ENCODE measurements around the gene STARD9. TPM values are rescaled to one million over a fixed set of nuclear protein-coding genes. Genes with fewer than 3 reads are reported as not detected.

Gene STARD9
- polyA plus RNA-seq, 3 donors = 0.39 TPM; not detected in 2

DNA sequence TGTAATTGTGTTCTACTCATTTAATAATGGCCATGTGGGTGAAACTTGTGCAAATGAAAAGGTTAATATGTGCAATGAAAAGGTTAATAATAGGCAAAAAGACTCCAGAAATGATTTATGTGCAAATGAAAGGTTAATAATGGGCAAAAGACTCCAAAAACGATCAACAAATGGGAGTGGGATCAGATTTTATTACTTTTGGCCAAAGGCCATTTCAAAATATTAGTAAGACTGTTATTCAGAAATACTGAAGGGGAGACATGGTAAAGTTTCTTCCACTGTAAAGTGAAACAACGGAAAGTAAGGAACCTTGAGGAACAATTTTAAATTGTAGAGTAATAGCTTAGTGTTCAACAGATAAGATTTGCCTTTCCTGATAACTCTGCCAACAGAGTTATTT, 40.7 kb downstream of the STARD9 start:
- Histone ChIP-seq H3K27me3 (ENCODE audit: control insufficient read depth in 2 of 2, insufficient read depth in 2 of 2, low read length in 2 of 2) (no peaks in the 10 kb centered on the region), H3K4me1 (ENCODE audit: control insufficient read depth in 1 of 2, insufficient read depth in 2 of 2, low read length in 2 of 2) (no peaks in the 10 kb centered on the region), H3K27ac (ENCODE audit: low read depth in 1 of 2, low read length in 2 of 2) (no peak overlapping the region), H4K20me1 (ENCODE audit: insufficient read depth, low read length) (no peaks in the 10 kb centered on the region), H3K9me3 (replicated peaks in 1 of 2; ENCODE audit: control insufficient read depth in 1 of 2, insufficient read depth in 1 of 2, low read length in 2 of 2) (no peaks in the 10 kb centered on the region), H3K9ac (ENCODE audit: insufficient read depth, low read length, poor library complexity, severe bottlenecking) (no peak overlapping the region), H3K36me3 (replicated peaks in 1 of 2; ENCODE audit: control insufficient read depth in 1 of 2, insufficient read depth in 2 of 2, low read length in 2 of 2) (no peaks in the 10 kb centered on the region), H2AFZ (ENCODE audit: insufficient read depth, low read depth, low read length, poor library complexity, severe bottlenecking) (no peak overlapping the region), H3K4me2 (replicated peaks; ENCODE audit: extremely low read depth, low read length, poor library complexity, severe bottlenecking) (no peak overlapping the region), H3K4me3 (replicated peaks in 1 of 3; ENCODE audit: low read depth in 2 of 3, low read length in 3 of 3) (no peak overlapping the region), H3K79me2 (ENCODE audit: insufficient read depth, low read length) (no peaks in the 10 kb centered on the region)
- intact Hi-C loops (cut with micrococcal nuclease) = no loop called here
- no peak overlapping the region for H3K27ac Mint-ChIP-seq
- TF ChIP-seq, protein P1, sequence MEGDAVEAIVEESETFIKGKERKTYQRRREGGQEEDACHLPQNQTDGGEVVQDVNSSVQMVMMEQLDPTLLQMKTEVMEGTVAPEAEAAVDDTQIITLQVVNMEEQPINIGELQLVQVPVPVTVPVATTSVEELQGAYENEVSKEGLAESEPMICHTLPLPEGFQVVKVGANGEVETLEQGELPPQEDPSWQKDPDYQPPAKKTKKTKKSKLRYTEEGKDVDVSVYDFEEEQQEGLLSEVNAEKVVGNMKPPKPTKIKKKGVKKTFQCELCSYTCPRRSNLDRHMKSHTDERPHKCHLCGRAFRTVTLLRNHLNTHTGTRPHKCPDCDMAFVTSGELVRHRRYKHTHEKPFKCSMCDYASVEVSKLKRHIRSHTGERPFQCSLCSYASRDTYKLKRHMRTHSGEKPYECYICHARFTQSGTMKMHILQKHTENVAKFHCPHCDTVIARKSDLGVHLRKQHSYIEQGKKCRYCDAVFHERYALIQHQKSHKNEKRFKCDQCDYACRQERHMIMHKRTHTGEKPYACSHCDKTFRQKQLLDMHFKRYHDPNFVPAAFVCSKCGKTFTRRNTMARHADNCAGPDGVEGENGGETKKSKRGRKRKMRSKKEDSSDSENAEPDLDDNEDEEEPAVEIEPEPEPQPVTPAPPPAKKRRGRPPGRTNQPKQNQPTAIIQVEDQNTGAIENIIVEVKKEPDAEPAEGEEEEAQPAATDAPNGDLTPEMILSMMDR (IDR thresholded peaks at IDR 0.05) = no peak
- no peak overlapping the region for H3K4me3 Mint-ChIP-seq
- peaks cover 0 to 1% (median 0%) of the 10 kb centered on the region in 7 donors for H3K9me3 Mint-ChIP-seq
- no peak for DNase-seq
- peaks cover 2% of the 10 kb centered on the region for H3K4me1 Mint-ChIP-seq
- H3K36me3 Mint-ChIP-seq = no peaks in the 10 kb centered on the region
- 27% methylated on average over 2 of the region's 2 CpGs for WGBS (ENCODE audit: insufficient coverage)
- H3K27me3 Mint-ChIP-seq (ENCODE audit: low read depth in 3 of 3) = peaks cover 0 to 2% (median 2%) of the 10 kb centered on the region in 3 donors

DNA sequence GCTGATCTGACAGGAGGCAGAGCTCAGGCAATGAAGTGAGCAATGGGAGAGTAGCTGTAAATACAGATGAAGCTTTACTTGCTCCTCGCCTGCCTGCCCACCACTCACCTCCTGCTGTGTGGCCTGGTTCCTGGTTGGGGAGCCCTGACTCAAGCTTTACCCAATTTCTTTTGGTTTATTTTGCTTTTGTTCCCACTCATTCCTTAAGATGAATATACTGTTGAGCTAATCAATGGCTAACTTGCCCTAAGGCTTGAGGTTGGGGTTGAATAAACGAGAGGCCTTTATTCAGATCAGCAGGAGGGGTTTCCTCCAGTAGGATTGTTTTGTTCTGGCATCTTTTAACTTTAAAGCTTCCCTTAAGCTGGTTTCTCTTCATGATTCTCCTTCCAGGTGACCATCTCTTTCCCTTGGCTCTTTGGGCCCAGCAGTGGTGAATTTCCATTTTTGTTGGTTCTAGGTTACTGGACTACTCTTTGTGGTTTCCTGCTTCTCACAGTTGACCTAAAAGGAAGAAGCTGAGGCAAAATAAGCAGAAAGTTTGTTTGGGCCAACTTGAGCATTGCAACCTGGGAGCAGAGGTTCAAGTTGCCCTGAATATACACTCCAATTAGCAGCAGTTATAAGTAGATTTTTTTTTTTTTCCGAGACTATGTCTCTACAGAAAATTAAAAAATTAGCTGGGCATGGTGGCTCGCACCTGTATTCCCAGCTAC, 44.4 kb downstream of the STARD9 start:
- no peaks in the 10 kb centered on the region for H3K27me3 ChIP-seq (ENCODE audit: control insufficient read depth in 2 of 2, insufficient read depth in 2 of 2, low read length in 2 of 2)
- TF ChIP-seq, protein P1 (IDR thresholded peaks at IDR 0.05) = no peak
- no peak overlapping the region for H2AFZ ChIP-seq (ENCODE audit: insufficient read depth, low read depth, low read length, poor library complexity, severe bottlenecking)
- intact Hi-C loops (cut with micrococcal nuclease) = no loop called here
- DNase-seq = no peak
- H3K27ac ChIP-seq (ENCODE audit: low read depth in 1 of 2, low read length in 2 of 2) = no peak overlapping the region
- H3K9ac ChIP-seq (ENCODE audit: insufficient read depth, low read length, poor library complexity, severe bottlenecking) = no peak overlapping the region
- no peaks in the 10 kb centered on the region for H3K27me3 Mint-ChIP-seq (ENCODE audit: low read depth in 3 of 3)
- H3K4me3 ChIP-seq (replicated peaks in 1 of 3; ENCODE audit: low read depth in 2 of 3, low read length in 3 of 3) = no peak overlapping the region
- H3K27ac Mint-ChIP-seq = no peak overlapping the region
- no peaks in the 10 kb centered on the region for H3K9me3 ChIP-seq (replicated peaks in 1 of 2; ENCODE audit: control insufficient read depth in 1 of 2, insufficient read depth in 1 of 2, low read length in 2 of 2)
- H3K4me3 Mint-ChIP-seq = no peak overlapping the region
- H4K20me1 ChIP-seq (ENCODE audit: insufficient read depth, low read length) = no peaks in the 10 kb centered on the region
- H3K36me3 Mint-ChIP-seq = no peaks in the 10 kb centered on the region
- no CpG with 5 or more reads among the region's 4 CpGs for WGBS (ENCODE audit: insufficient coverage)
- H3K4me2 ChIP-seq (replicated peaks; ENCODE audit: extremely low read depth, low read length, poor library complexity, severe bottlenecking) = no peak overlapping the region
- H3K9me3 Mint-ChIP-seq = peaks cover 0 to 1% (median 0%) of the 10 kb centered on the region in 7 donors
- peaks cover 2% of the 10 kb centered on the region for H3K4me1 Mint-ChIP-seq
- H3K4me1 ChIP-seq (ENCODE audit: control insufficient read depth in 1 of 2, insufficient read depth in 2 of 2, low read length in 2 of 2) = no peaks in the 10 kb centered on the region
- no peaks in the 10 kb centered on the region for H3K79me2 ChIP-seq (ENCODE audit: insufficient read depth, low read length)
- no peaks in the 10 kb centered on the region for H3K36me3 ChIP-seq (replicated peaks in 1 of 2; ENCODE audit: control insufficient read depth in 1 of 2, insufficient read depth in 2 of 2, low read length in 2 of 2)
